ENCODE data around the gene CCDC54. TPM values are rescaled to one million over a fixed set of nuclear protein-coding genes. Genes with fewer than 3 reads are reported as not detected.

CCDC54 gene
- total and polyA plus RNA-seq, 2 of the 8 experiments (the other 6 are each of a cell fraction or from before 2014, with no cell fraction given) = not detected

GRCh38 chr3:107411779-107412178 is 34.5 kb downstream of the CCDC54 start (continued):
- TF ChIP-seq CBX8 (IDR thresholded peaks at IDR 0.05; ENCODE audit: borderline replicate concordance, low read depth, low read length) (no peak), SIX5 (IDR thresholded peaks at IDR 0.05; ENCODE audit: low read depth, low read length) (no peak), KDM4A (IDR thresholded peaks at IDR 0.05; ENCODE audit: low read depth, low read length, severe bottlenecking) (no peak), RBBP5 (IDR thresholded peaks at IDR 0.05; ENCODE audit: borderline replicate concordance, low read depth, low read length) (no peak), POLR2A (IDR thresholded peaks at IDR 0.05; ENCODE audit: control extremely low read depth in 1 of 2, low read depth in 2 of 2, low read length in 2 of 2) (no peak)
